NK-92 treated with Interleukin-12 subunit alpha and Interleukin-12 subunit beta, amount 100 ng/mL, for 24 hours (cell line): ENCODE measurements around the gene GNPNAT1.
"Not testable (repeated sequence)": the region's sequence is repeated elsewhere in the genome, so short reads cannot be mapped to it uniquely, and the experiment has no call there.

Experiments
- DNase-seq: peaks from one replicate; lab custom pipeline; 2025; lab: John Stamatoyannopoulos, UW

GNPNAT1 gene

GRCh38 chr14:52729585-52729924 is 61.9 kb downstream of the GNPNAT1 start:
- DNase-seq: no peak

GRCh38 chr14:52729035-52729434 is 62.4 kb downstream of the GNPNAT1 start:
- not testable (repeated sequence) for DNase-seq

GRCh38 chr14:52727509-52727908 is 63.9 kb downstream of the GNPNAT1 start:
- DNase-seq: not testable (repeated sequence)
